CMK (cell line): ENCODE data around the gene KITLG.
"Not testable (repeated sequence)": the region's sequence is repeated elsewhere in the genome, so short reads cannot be mapped to it uniquely, and the experiment has no call there.

Source experiments
- DNase-seq: peaks from one replicate; pipeline ENCODE4 v3.0.0-alpha.2; 2010; ENCODE audit warnings: low read depth

The KITLG gene, protein sequence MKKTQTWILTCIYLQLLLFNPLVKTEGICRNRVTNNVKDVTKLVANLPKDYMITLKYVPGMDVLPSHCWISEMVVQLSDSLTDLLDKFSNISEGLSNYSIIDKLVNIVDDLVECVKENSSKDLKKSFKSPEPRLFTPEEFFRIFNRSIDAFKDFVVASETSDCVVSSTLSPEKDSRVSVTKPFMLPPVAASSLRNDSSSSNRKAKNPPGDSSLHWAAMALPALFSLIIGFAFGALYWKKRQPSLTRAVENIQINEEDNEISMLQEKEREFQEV

DNA sequence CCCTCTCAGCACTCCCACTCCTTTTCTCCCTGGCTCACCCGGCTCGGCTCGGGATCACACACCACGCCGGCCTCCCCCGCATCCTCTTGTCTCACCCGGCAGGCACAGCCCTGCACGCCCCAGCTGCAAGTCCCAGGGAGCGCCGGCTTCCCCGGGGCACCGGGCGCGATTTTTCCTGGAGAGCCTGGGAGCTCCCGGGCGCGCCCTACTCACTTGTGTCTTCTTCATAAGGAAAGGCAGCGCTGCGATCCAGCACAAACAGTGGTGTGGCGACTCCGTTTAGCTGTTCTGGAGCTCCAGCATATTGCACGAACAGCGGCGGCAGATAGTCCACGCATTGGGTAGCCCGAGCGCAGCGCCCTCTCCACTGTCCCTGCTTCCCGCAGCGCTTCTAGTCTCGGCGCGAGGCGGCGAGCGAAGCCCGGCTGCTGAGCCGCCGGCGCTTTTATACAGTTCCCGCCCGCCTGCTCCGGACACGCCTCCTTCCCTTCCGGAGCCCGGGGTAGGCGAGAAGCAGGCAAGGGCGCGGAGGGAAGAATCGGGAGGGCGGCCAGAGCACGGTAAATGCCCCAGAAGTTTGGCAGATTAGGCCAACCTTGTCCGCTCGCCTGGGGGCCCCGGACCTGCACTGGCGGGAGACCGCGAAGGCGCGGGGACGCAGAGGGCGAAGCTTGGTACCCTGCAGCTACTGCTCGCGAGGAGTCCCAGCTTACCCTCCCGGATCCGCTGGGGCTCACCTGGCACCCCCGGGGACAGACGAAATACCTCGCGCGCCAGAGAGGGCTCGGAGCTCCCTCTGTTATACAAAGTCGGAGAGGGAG lies at the start of gene KITLG:
TSS of gene KITLG (minus strand) at position 421 of the 821 bp plus-strand sequence. CDS start at position 228, 193 bp downstream.
- no peak for DNase-seq

DNA sequence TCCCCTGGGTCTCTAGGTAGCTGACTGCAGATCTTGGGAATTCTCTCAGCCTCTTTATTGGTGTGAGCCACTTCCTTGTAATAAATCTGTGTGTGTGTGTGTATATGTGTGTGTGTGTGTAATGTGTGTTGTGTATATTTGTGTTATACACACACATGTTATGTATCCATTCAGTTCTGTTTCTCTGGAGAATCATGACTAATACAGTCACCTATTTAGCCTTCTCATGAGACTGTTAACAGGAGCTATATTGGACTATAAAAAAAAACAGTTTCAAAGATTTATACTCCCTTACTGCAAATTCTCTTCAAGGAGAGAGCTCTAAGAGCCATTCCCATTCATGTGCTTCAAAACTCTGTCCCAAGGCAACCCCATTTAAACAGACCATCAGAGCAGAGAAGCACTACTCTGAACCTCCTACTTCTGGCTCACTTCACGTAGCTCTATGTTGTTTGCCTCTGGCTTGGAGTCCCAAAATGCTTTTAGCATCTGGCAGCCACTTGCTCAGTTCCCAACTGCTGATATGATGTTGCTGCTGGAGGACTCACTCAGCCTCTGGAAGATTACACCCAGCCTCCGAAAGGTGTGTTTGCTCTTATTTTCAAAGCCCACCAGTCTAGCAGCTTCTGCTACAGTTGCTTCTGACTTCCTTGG lies 48.7 kb upstream of the KITLG start:
- DNase-seq, result no peak

DNA sequence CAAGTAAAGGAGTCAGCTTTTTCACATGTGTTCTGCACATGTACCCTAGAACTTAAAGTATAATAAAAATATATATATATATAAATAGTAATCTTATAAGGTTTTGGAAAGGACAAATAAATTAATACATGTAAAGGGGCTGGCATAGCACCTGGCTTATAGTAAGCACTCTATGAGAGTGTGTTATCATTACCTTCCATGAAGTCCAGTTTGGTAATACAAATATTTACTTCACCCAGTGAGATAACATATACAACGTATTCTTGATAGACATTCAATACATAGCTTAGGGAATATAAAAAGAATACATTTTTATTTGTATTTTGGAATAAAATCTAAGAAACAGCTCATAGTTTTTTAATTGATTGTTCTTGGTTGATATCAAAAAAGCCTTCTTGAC lies 47.8 kb upstream of the KITLG start:
- DNase-seq, result not testable (repeated sequence)

DNA sequence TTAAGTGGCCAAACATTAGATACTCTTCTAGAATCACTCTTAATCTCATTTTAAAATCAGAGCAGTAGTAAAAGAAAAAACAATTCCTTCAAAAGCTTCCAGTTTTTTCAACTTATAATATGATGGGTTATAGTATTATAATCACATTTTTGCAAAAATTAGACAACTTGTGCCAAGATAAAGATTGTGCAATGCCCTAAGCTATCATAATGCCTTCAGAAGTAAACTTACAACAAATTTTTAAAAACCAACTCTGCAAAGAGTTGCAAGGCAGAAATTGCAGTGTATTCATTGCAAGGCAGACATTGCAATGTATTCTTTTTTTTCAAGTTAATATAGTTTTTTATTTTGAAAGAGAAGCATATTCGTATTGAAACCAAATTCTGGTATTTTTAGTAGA lies 47.2 kb upstream of the KITLG start:
- DNase-seq, result no peak

DNA sequence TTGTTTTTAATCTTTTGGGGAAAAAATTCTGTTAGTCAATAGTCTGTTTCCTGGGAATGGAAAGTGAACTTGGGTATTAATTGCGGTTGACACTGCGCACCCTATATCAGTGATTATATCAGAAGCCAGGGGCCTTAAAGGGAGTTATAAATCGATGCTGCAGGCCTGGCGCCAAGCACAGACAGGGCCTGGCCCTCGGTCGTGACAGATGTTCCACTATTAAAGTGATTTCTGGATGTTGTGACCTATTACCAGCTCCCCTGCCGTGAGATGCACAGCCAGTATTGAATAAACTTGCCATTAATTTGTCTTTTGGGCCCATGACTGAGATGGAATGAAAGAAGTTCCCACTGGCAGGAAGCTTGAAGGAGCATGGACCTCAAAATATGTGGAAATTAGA lies 45.1 kb upstream of the KITLG start:
- no peak for DNase-seq

DNA sequence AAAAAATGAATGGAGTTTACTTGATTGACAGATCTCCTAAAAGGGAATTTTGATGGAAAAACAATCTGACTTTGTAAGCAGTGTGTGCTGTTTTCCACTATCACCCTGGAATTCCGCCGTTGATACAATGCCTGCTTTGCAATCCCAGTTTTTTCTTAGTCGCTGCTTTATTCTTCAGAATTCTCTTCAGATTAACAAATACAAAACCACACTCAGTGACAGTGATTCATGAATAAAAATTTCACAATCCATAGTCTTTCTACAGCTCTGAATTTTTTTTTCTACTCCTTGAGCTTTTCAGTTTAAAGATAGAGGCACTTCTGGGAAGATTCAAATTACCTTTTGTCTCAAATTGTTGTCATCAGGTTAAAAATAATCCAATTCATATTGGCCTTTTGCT lies 44.6 kb upstream of the KITLG start:
- no peak for DNase-seq

DNA sequence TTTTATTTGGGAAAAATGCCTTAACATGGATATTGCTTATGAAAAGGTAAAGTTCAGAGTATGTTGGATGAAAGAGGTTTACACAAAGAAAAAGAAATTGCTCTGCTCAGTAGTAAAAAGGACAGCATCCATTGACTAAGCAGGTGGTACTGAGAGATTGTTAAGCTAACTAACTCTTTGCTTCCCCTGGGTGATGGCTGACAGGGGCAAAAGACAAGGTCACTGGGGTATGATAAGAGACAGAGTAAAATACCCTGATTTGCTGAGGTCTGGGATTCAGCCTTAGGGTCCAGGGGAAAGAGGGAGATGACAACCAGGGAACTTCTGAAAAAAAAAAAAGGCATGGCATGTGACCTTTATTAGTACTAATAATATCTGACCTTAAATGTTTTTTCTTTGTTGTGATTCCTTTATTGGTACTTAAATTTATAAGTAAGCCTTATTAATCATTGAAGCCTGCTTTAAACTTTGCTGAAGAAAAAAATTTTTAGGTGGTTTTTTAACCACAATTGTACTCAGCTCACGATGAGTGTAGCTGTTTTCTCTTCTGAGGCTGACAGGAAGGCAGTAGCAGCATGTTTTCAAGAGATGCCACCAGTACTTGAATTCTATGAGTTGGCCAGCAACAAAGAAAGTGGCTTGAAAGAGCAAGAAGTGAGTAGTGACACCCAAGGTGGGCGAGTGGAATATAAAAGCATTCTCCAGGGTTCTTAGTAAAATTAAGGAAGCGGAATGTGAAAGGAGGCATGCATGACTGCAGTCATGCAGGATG lies 43.7 kb upstream of the KITLG start:
- DNase-seq, result no peak

DNA sequence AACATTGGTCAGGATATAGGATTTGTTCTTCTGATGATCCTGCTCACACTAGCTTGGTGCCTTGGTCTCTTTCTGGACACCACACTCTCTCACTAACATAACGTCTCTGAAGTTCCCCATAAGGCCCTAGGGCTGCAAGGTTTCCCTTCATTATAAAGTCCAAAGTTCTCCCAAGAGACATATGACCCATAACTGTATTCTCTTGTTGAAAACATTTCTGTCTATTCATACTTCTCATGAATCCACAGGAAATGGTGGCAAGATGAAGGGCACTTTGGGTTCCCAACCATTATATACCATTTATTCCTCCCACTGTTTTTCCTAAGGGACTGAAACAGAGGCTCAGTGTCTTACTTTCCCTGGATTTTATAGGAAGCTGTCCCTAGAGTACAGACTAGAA lies 37.1 kb upstream of the KITLG start:
- no peak for DNase-seq

DNA sequence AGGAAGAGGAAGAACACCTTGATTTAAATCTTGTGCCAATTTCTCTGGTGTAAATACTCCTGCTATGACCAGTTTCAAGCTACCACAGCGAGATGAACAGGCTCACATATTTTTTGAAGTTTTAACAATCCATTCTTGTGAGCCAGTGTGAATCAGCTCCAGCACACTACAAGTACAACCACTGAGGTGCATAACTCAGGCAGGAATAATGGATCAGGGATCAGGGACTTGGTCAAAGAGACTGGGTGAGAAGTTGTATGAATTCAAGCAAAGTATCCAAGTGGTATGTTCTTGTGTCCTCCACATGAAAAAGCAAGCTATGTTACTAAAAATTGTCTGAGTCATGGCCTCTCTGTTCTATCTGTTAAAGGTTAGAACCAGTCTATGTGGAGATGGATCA lies 35.2 kb upstream of the KITLG start:
- no peak for DNase-seq

DNA sequence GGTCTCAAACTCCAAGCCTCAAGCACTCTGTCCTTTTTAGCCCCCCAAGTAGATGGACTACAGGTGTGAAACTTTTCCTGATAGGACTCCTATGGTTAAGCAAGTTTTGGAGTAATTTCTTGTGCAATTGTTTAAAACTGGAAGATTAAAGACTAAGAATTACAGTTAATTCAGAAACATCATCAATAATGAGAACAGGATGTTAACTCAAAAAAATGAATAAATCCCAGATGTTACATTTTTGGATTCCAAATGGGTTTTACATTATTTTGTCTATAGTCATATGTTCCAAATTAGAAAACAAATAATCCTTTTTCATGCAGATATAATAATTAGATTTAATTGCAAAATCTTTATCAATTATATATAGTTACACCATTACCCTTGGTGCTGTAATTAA lies 24.4 kb upstream of the KITLG start:
- no peak for DNase-seq

DNA sequence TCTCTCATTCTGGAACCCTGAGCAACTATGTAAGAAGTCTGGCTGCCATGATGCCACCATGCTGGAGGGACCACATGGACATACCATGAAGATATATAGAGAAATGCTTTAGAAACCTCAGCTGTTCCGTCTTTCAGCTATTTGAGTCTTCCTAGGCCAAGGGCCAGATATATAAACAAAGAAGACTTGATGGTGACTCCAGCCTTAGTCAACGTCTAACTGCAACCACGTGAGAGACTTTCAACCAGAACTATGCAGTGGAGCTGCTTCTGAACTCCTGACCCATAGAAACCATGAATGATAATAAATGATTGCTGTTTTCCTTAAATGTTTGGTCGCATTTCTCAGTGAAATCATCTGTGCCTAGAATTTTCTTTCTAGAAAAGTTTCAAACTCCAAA lies 20.0 kb upstream of the KITLG start:
- DNase-seq, result no peak

DNA sequence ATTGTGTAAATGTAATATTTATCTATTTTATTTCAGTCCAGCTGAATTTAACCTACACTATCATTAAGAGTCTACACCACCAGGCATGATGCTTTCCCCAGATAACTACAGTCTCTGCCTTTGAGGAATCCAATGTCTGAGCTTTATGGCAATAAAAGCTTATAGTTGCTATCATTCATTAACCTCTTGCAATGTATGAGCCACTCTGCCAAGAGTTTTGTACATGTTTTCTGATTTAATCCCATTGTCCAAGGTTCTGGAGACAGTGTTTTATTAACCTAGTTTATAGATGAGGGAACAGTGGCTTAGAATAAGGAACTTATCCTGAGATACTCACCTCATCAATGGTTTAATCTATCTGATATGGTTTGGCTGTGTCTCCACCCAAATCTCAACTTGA lies 17.1 kb upstream of the KITLG start:
- DNase-seq, result no peak

DNA sequence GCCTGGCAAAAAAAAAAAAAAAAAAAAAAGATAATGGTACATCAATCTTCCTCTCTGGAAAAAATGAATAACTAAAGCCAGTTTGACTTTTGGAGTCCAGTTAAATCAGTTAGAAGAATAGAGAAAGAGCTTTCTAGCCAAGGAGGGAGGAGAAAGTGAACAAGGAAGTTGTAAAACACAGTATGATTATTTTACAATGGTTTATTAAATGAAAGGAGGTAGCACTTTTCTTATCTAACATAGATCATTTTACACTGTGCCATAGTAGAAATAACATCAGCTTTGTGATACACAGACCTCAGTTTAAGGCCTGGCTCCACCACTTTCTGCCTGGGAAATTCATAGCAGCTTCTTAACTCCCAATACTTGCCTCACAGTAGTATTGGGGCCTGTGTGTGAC lies 15.4 kb upstream of the KITLG start:
- DNase-seq, result no peak

DNA sequence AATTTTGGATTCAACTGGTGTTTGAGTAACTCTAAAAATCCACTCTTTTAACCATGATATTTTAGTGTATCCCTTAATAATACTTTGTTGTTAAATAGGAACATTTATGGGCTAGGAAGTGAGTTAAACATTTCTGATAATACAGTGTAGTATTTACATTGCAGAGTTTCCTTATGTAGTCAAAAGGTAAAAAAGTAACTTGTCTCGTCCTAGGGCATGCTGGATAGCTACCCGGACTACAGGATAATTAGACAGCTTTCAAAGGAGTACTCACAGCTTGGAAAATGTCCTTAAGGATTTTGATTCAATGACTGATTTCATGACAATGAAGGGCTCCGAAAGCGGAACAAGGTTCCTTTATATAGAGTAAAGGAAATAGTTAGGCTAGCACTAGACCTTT lies 14.5 kb upstream of the KITLG start:
- DNase-seq, result no peak

DNA sequence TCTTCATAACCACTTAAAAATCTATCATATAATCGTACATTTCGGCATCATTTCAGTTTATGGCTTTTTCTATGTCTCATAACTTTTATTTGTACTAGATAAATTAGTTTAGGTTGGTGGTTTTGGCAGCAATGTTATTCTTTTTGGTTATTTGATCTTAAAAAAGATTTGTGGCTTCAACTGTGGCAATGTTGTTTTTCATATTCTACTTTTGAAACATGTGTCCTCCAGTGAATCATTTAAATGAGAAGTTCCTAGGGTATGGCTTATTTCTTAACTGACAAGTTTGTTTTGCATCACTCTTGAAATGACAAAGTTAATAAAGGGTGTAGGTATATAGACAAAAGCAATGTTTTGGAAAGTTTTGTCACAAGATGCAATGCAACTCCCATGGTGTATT lies 11.1 kb upstream of the KITLG start:
- DNase-seq, result no peak

DNA sequence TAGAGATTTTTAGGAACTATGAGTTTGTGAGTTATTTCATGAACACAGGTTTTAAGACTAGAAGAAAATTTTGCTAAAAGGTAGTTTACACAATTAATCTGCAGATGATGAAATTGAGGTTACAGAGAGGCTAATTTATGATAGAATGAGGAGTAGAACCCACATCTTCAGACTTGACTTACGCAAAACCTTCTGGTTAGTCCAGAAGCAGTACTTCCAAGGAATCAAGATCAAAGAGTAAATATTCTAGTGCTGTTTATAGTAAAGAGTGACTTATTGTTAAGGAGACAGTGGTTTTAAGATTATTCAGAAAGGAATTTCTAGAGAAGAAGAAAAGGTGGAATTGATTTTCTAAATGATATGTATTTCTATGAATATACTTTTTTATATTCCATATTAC lies 10.6 kb upstream of the KITLG start:
- DNase-seq, result no peak

DNA sequence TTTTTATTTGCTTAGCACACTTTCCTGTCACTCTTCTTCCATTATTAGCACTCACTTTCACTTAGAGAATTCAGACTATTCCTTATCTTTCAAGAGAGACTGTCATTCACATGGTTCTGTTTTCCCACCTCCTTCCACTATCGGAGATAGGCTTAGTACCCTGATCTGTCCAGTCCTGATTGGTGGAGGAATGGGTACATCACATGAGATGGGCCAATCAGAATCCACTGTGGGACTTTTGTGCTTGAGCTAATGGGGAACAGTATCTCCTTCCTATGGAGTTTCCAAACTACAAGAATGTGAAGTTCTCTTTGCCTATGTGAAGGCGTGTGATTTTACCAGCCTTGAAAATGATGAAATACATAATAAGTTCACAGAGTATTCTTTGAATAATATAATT lies 4.8 kb upstream of the KITLG start:
- DNase-seq, result no peak

DNA sequence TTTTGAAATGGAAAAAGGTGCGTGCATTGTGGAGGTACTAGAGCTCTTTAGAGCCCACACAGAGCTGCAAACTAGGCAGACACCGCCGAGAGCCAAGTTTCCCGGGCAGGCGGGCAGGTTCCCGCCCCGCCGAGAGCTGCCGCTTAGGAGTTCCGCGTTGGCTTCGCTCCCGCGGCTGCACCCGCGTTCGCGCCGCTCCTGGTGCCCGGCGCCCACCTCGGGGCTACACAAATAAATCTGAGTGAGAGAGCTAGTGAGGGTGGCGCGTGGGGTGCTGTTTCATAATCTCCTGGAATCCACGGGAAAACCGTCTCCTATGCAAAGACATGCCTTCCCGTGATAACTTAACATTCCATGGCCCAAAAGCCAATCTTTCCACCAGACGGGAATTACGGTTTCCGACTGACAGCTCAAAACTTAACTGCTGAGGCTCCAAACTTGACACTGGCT lies 645 bp downstream of the KITLG start:
- no peak for DNase-seq

DNA sequence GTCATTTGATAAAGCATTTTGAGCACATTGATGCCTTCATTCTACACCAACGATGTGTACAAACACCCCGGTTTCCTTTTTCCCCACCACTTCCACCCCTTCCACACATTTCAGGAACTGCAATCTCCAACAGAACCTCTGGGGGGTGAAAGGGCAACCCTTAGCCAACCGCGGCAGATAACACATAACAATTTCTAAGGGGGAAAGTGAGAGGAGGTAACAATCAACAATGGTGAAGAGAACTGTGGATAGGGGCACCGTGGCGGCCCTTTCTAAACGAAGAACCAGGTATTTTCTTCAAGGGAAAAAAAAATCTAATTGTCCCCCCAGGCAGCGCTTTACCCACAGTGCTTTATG lies 1.1 kb downstream of the KITLG start:
- DNase-seq, result no peak

DNA sequence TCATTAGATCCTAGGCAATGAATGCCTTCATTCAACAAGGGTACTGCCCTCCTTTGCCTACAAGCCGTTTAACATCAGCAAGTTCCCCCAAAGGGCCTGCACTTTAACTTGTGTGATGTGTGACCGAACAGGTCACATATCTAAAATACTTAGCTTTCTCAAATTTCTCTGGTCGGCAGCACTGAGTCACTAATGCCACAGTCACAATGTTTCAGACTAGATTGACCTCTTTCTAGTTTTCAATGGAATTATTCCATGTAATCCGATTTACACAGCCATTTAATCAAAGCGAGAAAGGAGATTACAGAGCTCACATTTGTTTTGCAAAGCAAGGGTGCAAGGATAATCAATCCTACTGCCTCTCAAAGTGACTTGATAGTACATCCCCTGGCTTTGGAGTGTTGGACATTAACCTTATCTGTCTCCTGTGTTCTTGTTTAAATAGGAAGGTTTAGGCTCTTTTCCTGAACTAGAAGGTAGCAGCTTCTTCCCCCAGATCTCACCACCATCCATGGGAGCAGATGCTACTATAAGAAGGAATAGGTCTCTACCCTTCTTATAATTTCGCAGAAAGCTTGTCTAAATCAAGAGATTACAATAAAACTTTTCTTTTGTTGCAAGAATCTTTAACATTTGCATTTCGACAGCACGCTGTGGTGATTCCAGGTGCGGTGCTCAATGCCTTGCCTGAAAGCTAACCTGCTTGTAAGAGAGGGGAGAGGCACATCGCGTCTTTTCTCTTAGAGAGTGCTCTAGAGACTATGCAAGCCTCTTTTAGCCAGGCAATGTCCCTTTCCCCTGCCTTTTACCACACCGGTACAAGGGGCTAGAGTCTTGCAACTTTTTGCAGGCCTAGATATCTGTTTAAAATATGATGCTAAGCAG lies 1.8 kb downstream of the KITLG start:
- no peak for DNase-seq

DNA sequence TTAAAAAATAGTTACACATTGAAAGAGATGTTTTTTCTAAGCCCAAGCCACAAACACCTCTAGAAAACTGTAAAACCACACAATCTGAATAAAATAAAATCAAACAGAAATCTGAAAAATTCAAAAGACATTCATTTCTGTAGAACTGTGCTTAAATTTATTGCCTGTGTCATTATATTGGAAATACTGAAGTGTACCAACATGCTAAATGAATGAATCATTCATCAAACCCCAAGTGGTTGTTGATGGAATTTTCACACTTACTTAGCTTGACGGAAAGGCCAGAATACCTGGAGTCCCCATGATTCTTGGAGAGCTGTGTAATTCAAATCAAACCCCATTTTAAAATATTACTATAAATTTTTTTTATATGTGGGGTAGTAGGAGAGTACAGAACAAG lies 2.7 kb downstream of the KITLG start:
- DNase-seq, result no peak
